K562 (cell line): ENCODE data around the gene XBP1. TPM values are rescaled to one million over a fixed set of nuclear protein-coding genes. Genes with fewer than 3 reads are reported as not detected.

Experiments used
- CHD2 ChIP-seq: IDR thresholded peaks from 2 replicates; pipeline ENCODE4 v1.6.1; 2011; ENCODE audit warnings: low read depth, low read length
- DPF2 ChIP-seq: fragments of 450-650 bp; IDR thresholded peaks from 2 replicates; pipeline ENCODE4 v1.6.1; 2016
- FOXJ2 ChIP-seq: fragments of 200-800 bp; sonication (Bioruptor generic); IDR thresholded peaks from 2 replicates; pipeline ENCODE4 v1.6.1; 2016; ENCODE audit warnings: missing genetic modification characterization, missing compliant biosample characterization
- HIVEP1 ChIP-seq: fragments of 250-450 bp; sonication (Bioruptor Pico); IDR thresholded peaks from 2 replicates; pipeline ENCODE4 v1.4.0; 2020; ENCODE audit warnings: mild to moderate bottlenecking
- HOXB6 ChIP-seq: fragments of 250-450 bp; sonication (Bioruptor Pico); IDR thresholded peaks from 2 replicates; pipeline ENCODE4 v1.5.1; 2022; ENCODE audit warnings: mild to moderate bottlenecking, borderline replicate concordance
- KLF1 ChIP-seq: fragments of 450-650 bp; IDR thresholded peaks from 2 replicates; pipeline ENCODE4 v1.6.1; 2016; ENCODE audit warnings: missing genetic modification characterization, missing compliant biosample characterization
- NRF1 ChIP-seq, 2 experiments: fragments of 450-650 bp; IDR thresholded peaks in 1 of 2; conservative IDR thresholded peaks in 1 of 2; 2 replicates each; pipeline ENCODE4 v1.6.1; 2014; ENCODE audit warnings: mild to moderate bottlenecking in 2 of 2
- PHF20 ChIP-seq: fragments of 450-650 bp; IDR thresholded peaks from 2 replicates; pipeline ENCODE4 v1.6.1; 2018; ENCODE audit not compliant: partially characterized antibody
- PRPF4 ChIP-seq: fragments of 200-400 bp; formaldehyde crosslinking; IDR thresholded peaks from one replicate; pipeline ENCODE4 v1.6.1; 2017; ENCODE audit warnings: low read length, low read depth, mild to moderate bottlenecking; ENCODE audit not compliant: insufficient read depth, poor library complexity, severe bottlenecking
- SFPQ ChIP-seq: fragments of 200-400 bp; formaldehyde crosslinking; IDR thresholded peaks from 2 replicates; pipeline ENCODE4 v1.6.1; 2017; ENCODE audit warnings: mild to moderate bottlenecking, low read depth, low read length, moderate library complexity
- STAT5B ChIP-seq: fragments of 250-450 bp; sonication (Bioruptor Pico); IDR thresholded peaks from 2 replicates; pipeline ENCODE4 v1.8.0; 2021; ENCODE audit warnings: mild to moderate bottlenecking, inconsistent platforms
- SUPT5H ChIP-seq: fragments of 450-650 bp; IDR thresholded peaks from 2 replicates; pipeline ENCODE4 v1.6.1; 2016
- TOE1 ChIP-seq, 2 experiments: fragments of 450-650 bp in 1 of 2; sonication (generic) in 1 of 2; formaldehyde crosslinking in 1 of 2; IDR thresholded peaks; 2 replicates each; pipeline versions ENCODE4 v1.7.1 to v1.8.0; 2016 to 2022; ENCODE audit warnings: borderline replicate concordance in 2 of 2, mild to moderate bottlenecking in 2 of 2, antibody characterized with exemption in 1 of 2, inconsistent platforms in 1 of 2, low read depth in 1 of 2, missing genetic modification reagents in 1 of 2, moderate library complexity in 1 of 2
- ZC3H11A ChIP-seq: IDR thresholded peaks from 2 replicates; pipeline ENCODE4 v1.6.1; 2012; ENCODE audit warnings: low read depth, low read length, improper control_type of control experiment
- ZNF655 ChIP-seq: fragments of 250-450 bp; sonication (Bioruptor Pico); IDR thresholded peaks from 2 replicates; pipeline ENCODE4 v1.5.0; 2021
- ZNF717 ChIP-seq: fragments of 250-450 bp; sonication (Bioruptor Pico); IDR thresholded peaks from 2 replicates; pipeline ENCODE4 v1.5.0; 2021
- ZNF780A ChIP-seq: fragments of 250-450 bp; sonication (Bioruptor Pico); IDR thresholded peaks from 2 replicates; pipeline ENCODE4 v1.5.0; 2021; ENCODE audit warnings: mild to moderate bottlenecking
- polyA plus RNA-seq, 8 experiments: library from polyadenylated mRNA; depleted of rRNA in 4 of 8; stranded (reverse) in 5 of 8; unstranded in 3 of 8; fragments of >200 nt; fragmentation: Nextera tagmentation in 2 of 8; fragmentation: Illumina TruSeq in 1 of 8; extraction: Ambion mirVana in 2 of 8; extraction: Trizol in 1 of 8; gene quantifications; 2 replicates each; pipeline versions ENCODE4 v1.2.1 to v1.2.3, GENCODE V29; 2011 to 2014; ENCODE audit warnings: inconsistent platforms in 1 of 8, missing spikeins in 1 of 8
- total RNA-seq, 7 experiments: library from RNA; depleted of rRNA in 6 of 7; stranded (reverse); fragments of >200 nt in 6 of 7; fragmentation: Illumina TruSeq in 2 of 7; extraction: Trizol in 2 of 7; gene quantifications; 2 replicates each; pipeline versions ENCODE4 v1.2.1 to v1.2.3, GENCODE V29; 2011 to 2021; ENCODE audit warnings: low replicate concordance in 1 of 7
- TF ChIP-seq, protein P1 (sequence below), 2 experiments: fragments of 450-650 bp; IDR thresholded peaks; 2 replicates each; pipeline ENCODE4 v1.6.1; 2016
- TF ChIP-seq, protein P2 (sequence below), 2 experiments: fragments of 450-650 bp; conservative IDR thresholded peaks; 2 replicates each; pipeline ENCODE4 v1.6.1; 2017; ENCODE audit warnings: mild to moderate bottlenecking in 2 of 2, moderate library complexity in 2 of 2
- TF ChIP-seq, protein P3 (sequence below): fragments of 250-450 bp; sonication (Bioruptor Pico); IDR thresholded peaks from 2 replicates; pipeline ENCODE4 v1.4.0; 2020

Gene XBP1
- total and polyA plus RNA-seq, 9 of the 15 experiments (the other 6 are each of a cell fraction or from before 2014, with no cell fraction given), result 25.0 to 218 (median 94.6) TPM

DNA sequence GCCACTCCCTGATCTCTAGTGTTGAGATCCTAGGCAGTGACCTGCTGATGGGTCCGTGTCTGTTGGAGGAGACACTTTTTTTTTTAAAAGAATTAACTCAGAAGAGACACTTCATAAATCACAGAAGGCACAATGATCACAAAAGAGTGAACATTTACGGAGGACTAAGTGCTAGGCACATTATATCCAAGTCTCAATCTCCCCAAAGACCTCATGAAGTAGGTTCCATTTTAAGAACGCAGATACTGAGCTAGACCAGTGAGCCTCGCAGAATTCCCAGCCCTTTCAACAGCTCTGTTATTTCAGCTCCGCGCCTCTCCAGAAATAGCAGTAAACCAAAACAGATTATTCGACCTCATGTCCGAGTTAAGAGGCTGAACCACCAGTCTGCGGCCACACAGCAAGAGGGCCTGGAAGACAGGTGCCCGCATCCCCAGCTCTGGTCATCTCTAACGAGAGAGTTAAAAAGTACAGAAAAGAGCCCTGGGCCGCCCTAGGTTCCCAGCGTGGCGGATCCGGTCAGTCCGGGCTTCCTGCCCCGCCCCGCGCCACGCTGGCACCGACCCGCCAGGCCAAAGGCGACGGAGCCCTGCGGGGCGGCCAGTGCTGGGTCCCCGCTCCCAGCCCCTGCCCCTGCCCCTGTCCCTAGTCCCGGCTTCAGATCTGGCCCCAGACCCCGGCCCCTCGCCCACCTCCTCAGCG is 612 bp downstream of the XBP1 start (continued):
- no peak for TF ChIP-seq SFPQ
- no peak for TF ChIP-seq KLF1 (tag)
- TF ChIP-seq TOE1 (IDR thresholded peaks at IDR 0.05; ENCODE audit: borderline replicate concordance), result no peak
- TF ChIP-seq TOE1 (CRISPR knock-in tag; IDR thresholded peaks at IDR 0.05; ENCODE audit: borderline replicate concordance, low read depth), result no peak
- TF ChIP-seq, protein P1, sequence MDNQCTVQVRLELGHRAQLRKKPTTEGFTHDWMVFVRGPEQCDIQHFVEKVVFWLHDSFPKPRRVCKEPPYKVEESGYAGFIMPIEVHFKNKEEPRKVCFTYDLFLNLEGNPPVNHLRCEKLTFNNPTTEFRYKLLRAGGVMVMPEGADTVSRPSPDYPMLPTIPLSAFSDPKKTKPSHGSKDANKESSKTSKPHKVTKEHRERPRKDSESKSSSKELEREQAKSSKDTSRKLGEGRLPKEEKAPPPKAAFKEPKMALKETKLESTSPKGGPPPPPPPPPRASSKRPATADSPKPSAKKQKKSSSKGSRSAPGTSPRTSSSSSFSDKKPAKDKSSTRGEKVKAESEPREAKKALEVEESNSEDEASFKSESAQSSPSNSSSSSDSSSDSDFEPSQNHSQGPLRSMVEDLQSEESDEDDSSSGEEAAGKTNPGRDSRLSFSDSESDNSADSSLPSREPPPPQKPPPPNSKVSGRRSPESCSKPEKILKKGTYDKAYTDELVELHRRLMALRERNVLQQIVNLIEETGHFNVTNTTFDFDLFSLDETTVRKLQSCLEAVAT (IDR thresholded peaks at IDR 0.05), result 0 out of 4 replicates have a peak, but pooled peaks of 1 of the 2 experiments have one; percentile 8
- peak; percentile 52; the same call in 1 of the 2 replicates for TF ChIP-seq FOXJ2 (tag)
- TF ChIP-seq NRF1 (conservative IDR thresholded peaks at IDR 0.05 in 1 of 2, IDR thresholded peaks at IDR 0.05 in 1 of 2), result no peak
- TF ChIP-seq ZNF717 (CRISPR knock-in tag), result no peak
- TF ChIP-seq PRPF4, result no peak
- no peak; the same call in 1 of the 2 replicates for TF ChIP-seq SUPT5H
- TF ChIP-seq, protein P2, sequence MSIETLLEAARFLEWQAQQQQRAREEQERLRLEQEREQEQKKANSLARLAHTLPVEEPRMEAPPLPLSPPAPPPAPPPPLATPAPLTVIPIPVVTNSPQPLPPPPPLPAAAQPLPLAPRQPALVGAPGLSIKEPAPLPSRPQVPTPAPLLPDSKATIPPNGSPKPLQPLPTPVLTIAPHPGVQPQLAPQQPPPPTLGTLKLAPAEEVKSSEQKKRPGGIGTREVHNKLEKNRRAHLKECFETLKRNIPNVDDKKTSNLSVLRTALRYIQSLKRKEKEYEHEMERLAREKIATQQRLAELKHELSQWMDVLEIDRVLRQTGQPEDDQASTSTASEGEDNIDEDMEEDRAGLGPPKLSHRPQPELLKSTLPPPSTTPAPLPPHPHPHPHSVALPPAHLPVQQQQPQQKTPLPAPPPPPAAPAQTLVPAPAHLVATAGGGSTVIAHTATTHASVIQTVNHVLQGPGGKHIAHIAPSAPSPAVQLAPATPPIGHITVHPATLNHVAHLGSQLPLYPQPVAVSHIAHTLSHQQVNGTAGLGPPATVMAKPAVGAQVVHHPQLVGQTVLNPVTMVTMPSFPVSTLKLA (conservative IDR thresholded peaks at IDR 0.05), result no peak
- TF ChIP-seq HOXB6 (CRISPR knock-in tag), result no peak
- TF ChIP-seq HIVEP1, result no peak
- no peak for TF ChIP-seq ZNF655 (CRISPR knock-in tag)
- TF ChIP-seq STAT5B (CRISPR knock-in tag), result no peak
- no peak for TF ChIP-seq PHF20
- no peak for TF ChIP-seq ZNF780A (CRISPR knock-in tag)
- TF ChIP-seq, protein P3, sequence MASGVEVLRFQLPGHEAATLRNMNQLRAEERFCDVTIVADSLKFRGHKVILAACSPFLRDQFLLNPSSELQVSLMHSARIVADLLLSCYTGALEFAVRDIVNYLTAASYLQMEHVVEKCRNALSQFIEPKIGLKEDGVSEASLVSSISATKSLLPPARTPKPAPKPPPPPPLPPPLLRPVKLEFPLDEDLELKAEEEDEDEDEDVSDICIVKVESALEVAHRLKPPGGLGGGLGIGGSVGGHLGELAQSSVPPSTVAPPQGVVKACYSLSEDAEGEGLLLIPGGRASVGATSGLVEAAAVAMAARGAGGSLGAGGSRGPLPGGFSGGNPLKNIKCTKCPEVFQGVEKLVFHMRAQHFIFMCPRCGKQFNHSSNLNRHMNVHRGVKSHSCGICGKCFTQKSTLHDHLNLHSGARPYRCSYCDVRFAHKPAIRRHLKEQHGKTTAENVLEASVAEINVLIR (CRISPR knock-in tag), result no peak
- no peak for TF ChIP-seq ZC3H11A
- no peak for TF ChIP-seq DPF2
- TF ChIP-seq CHD2, result no peak
